ENCODE results near the gene APLP1.
"Not testable (repeated sequence)": the region's sequence is repeated elsewhere in the genome, so short reads cannot be mapped to it uniquely, and the experiment has no call there.

GRCh38 chr19:35891819-35892218 lies 23.4 kb downstream of the APLP1 start:
- TF ChIP-seq POLR2A (IDR thresholded peaks at IDR 0.05; ENCODE audit: extremely low read depth, insufficient read length); MYC (IDR thresholded peaks at IDR 0.05; ENCODE audit: low read depth, low read length): not testable (repeated sequence)
- TF ChIP-seq, protein P1, sequence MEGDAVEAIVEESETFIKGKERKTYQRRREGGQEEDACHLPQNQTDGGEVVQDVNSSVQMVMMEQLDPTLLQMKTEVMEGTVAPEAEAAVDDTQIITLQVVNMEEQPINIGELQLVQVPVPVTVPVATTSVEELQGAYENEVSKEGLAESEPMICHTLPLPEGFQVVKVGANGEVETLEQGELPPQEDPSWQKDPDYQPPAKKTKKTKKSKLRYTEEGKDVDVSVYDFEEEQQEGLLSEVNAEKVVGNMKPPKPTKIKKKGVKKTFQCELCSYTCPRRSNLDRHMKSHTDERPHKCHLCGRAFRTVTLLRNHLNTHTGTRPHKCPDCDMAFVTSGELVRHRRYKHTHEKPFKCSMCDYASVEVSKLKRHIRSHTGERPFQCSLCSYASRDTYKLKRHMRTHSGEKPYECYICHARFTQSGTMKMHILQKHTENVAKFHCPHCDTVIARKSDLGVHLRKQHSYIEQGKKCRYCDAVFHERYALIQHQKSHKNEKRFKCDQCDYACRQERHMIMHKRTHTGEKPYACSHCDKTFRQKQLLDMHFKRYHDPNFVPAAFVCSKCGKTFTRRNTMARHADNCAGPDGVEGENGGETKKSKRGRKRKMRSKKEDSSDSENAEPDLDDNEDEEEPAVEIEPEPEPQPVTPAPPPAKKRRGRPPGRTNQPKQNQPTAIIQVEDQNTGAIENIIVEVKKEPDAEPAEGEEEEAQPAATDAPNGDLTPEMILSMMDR (IDR thresholded peaks at IDR 0.05; ENCODE audit: low read depth, low read length): not testable (repeated sequence)
